Rectal smooth muscle tissue (tissue), 1 donor: Measurements from ENCODE around the gene KREMEN1.

Experiments
- H3K27ac ChIP-seq: one replicate; pipeline ENCODE4 v1.7.0; 2013; ENCODE audit warnings: low read depth, low read length, inconsistent platforms
- H3K27me3 ChIP-seq: one replicate; pipeline ENCODE4 v1.7.0; 2013; ENCODE audit warnings: low read length; ENCODE audit not compliant: control insufficient read depth, insufficient read depth
- H3K36me3 ChIP-seq: one replicate; pipeline ENCODE4 v1.7.0; 2013; ENCODE audit warnings: low read length; ENCODE audit not compliant: control insufficient read depth, insufficient read depth
- H3K4me1 ChIP-seq: one replicate; pipeline ENCODE4 v1.7.0; 2013; ENCODE audit warnings: low read length; ENCODE audit not compliant: control insufficient read depth, insufficient read depth
- H3K4me3 ChIP-seq: one replicate; pipeline ENCODE4 v1.7.0; 2013; ENCODE audit warnings: low read length
- H3K9ac ChIP-seq: one replicate; pipeline ENCODE4 v1.7.0; 2013; ENCODE audit warnings: low read length

Gene KREMEN1

GRCh38 chr22:29072979-29073617 lies at the start of gene KREMEN1:
TSS of gene KREMEN1 (plus strand) at chr22:29073035. CDS start at chr22:29073131, 96 bp downstream.
- Histone ChIP-seq H3K4me1 (peaks cover 2% of the 10 kb centered on the region), H3K9ac (no peak within 1 kb of the TSS), H3K4me3 (peak within 1 kb of the TSS; percentile 70), H3K36me3 (no peaks in the 10 kb centered on the region), H3K27ac (no peak within 1 kb of the TSS), H3K27me3 (no peaks in the 10 kb centered on the region)

GRCh38 chr22:29023172-29023796 lies 49.6 kb upstream of the KREMEN1 start:
- no peak overlapping the region for H3K9ac ChIP-seq
- no peak overlapping the region for H3K27ac ChIP-seq

GRCh38 chr22:29026579-29026978 lies 46.3 kb upstream of the KREMEN1 start:
- no peak overlapping the region for H3K27ac ChIP-seq
- H3K4me1 ChIP-seq: peaks cover 6% of the 10 kb centered on the region
- no peak overlapping the region for H3K4me3 ChIP-seq
- no peaks in the 10 kb centered on the region for H3K36me3 ChIP-seq
- H3K27me3 ChIP-seq: no peaks in the 10 kb centered on the region
- no peak overlapping the region for H3K9ac ChIP-seq

More at GRCh38 chr22:29023172-29023796, 49.6 kb upstream of the KREMEN1 start:
- no peak overlapping the region for H3K4me3 ChIP-seq
- no peaks in the 10 kb centered on the region for H3K27me3 ChIP-seq
- H3K36me3 ChIP-seq: no peaks in the 10 kb centered on the region
- no peaks in the 10 kb centered on the region for H3K4me1 ChIP-seq

GRCh38 chr22:29028468-29028867 lies 44.4 kb upstream of the KREMEN1 start:
- no peak overlapping the region for H3K27ac ChIP-seq

GRCh38 chr22:29029202-29030000 lies 43.4 kb upstream of the KREMEN1 start:
- H3K27me3 ChIP-seq: no peaks in the 10 kb centered on the region
- H3K27ac ChIP-seq: no peak overlapping the region
- H3K4me1 ChIP-seq: peaks cover 19% of the 10 kb centered on the region
- H3K9ac ChIP-seq: no peak overlapping the region
- H3K36me3 ChIP-seq: no peaks in the 10 kb centered on the region
- H3K4me3 ChIP-seq: no peak overlapping the region

More at GRCh38 chr22:29028468-29028867, 44.4 kb upstream of the KREMEN1 start:
- Histone ChIP-seq H3K36me3 (no peaks in the 10 kb centered on the region), H3K27me3 (no peaks in the 10 kb centered on the region), H3K4me1 (peaks cover 19% of the 10 kb centered on the region), H3K4me3 (no peak overlapping the region), H3K9ac (no peak overlapping the region)

GRCh38 chr22:29030016-29030617 lies 42.7 kb upstream of the KREMEN1 start:
- H3K9ac ChIP-seq: no peak overlapping the region
- H3K27ac ChIP-seq: peak overlapping the region; percentile 81
- no peaks in the 10 kb centered on the region for H3K36me3 ChIP-seq
- H3K4me1 ChIP-seq: peaks cover 19% of the 10 kb centered on the region
- H3K27me3 ChIP-seq: no peaks in the 10 kb centered on the region
- peak overlapping the region; percentile 52 for H3K4me3 ChIP-seq

GRCh38 chr22:29030618-29031226 lies 42.1 kb upstream of the KREMEN1 start:
- no peaks in the 10 kb centered on the region for H3K27me3 ChIP-seq
- H3K36me3 ChIP-seq: no peaks in the 10 kb centered on the region
- H3K9ac ChIP-seq: no peak overlapping the region
- peak overlapping the region; percentile 52 for H3K4me3 ChIP-seq
- peak overlapping the region; percentile 81 for H3K27ac ChIP-seq
- peaks cover 19% of the 10 kb centered on the region for H3K4me1 ChIP-seq

- peak overlapping the region; percentile 52 for H3K4me3 ChIP-seq
- H3K27me3 ChIP-seq: no peaks in the 10 kb centered on the region
- peak overlapping the region; percentile 81 for H3K27ac ChIP-seq
- peaks cover 19% of the 10 kb centered on the region for H3K4me1 ChIP-seq
- no peak overlapping the region for H3K9ac ChIP-seq
- H3K36me3 ChIP-seq: no peaks in the 10 kb centered on the region
These were observed 41.4 kb upstream of the KREMEN1 start for GRCh38 chr22:29031227-29032011.

GRCh38 chr22:29032014-29032475 lies 40.8 kb upstream of the KREMEN1 start:
- Histone ChIP-seq H3K27ac (peak overlapping the region; percentile 81), H3K27me3 (no peaks in the 10 kb centered on the region), H3K4me1 (peaks cover 19% of the 10 kb centered on the region), H3K4me3 (no peak overlapping the region), H3K9ac (no peak overlapping the region), H3K36me3 (no peaks in the 10 kb centered on the region)

GRCh38 chr22:29032584-29032983 lies 40.3 kb upstream of the KREMEN1 start:
- H3K36me3 ChIP-seq: no peaks in the 10 kb centered on the region
- no peak overlapping the region for H3K27ac ChIP-seq
- peaks cover 19% of the 10 kb centered on the region for H3K4me1 ChIP-seq
- H3K4me3 ChIP-seq: no peak overlapping the region
- no peak overlapping the region for H3K9ac ChIP-seq
- H3K27me3 ChIP-seq: no peaks in the 10 kb centered on the region

- H3K27ac ChIP-seq: no peak overlapping the region
- peak overlapping the region; percentile 2 for H3K9ac ChIP-seq
- peaks cover 10% of the 10 kb centered on the region for H3K4me1 ChIP-seq
- H3K27me3 ChIP-seq: no peaks in the 10 kb centered on the region
- H3K36me3 ChIP-seq: no peaks in the 10 kb centered on the region
- no peak overlapping the region for H3K4me3 ChIP-seq
These were observed 35.4 kb upstream of the KREMEN1 start for GRCh38 chr22:29037340-29037932.
